ENCODE results near the gene NELFA.

NELFA gene

GRCh38 chr4:1978741-1979476 is 29.9 kb downstream of the NELFA start:
- H3K27ac ChIP-seq (replicated peaks; ENCODE audit: low read length): no peak overlapping the region

GRCh38 chr4:1978226-1978625 is 30.5 kb downstream of the NELFA start:
- no peaks in the 10 kb centered on the region for H3K4me1 ChIP-seq (ENCODE audit: control insufficient read depth in 2 of 2, insufficient read depth in 1 of 2, low read depth in 1 of 2, low read length in 2 of 2)
- H3K4me3 ChIP-seq (ENCODE audit: low read length in 2 of 2): no peak overlapping the region
- H3K9me3 ChIP-seq (replicated peaks in 1 of 2; ENCODE audit: control insufficient read depth in 2 of 2, insufficient read depth in 1 of 2, low read depth in 1 of 2, low read length in 2 of 2): no peaks in the 10 kb centered on the region
- peaks cover 71 to 100% of the 10 kb centered on the region in 2 donors for H3K36me3 ChIP-seq (replicated peaks in 1 of 2; ENCODE audit: control insufficient read depth in 2 of 2, insufficient read depth in 2 of 2, low read length in 2 of 2)
- H2AFZ ChIP-seq (ENCODE audit: low read length): no peak overlapping the region
- no peak overlapping the region for H2BK12ac ChIP-seq (ENCODE audit: low read length)
- H2BK15ac ChIP-seq (ENCODE audit: low read length): no peak overlapping the region
- no CpG with 5 or more reads among the region's 13 CpGs for WGBS, 2 donors (ENCODE audit: extremely low coverage in 2 of 2, insufficient read length in 2 of 2, insufficient replicate concordance in 1 of 2)
- H2BK120ac ChIP-seq (ENCODE audit: low read depth, low read length): no peak overlapping the region
- H4K8ac ChIP-seq (ENCODE audit: low read depth, low read length): no peak overlapping the region
- H2BK5ac ChIP-seq (ENCODE audit: low read length): no peak overlapping the region
- H3K4ac ChIP-seq (ENCODE audit: low read length): no peak overlapping the region
- peaks cover 7% of the 10 kb centered on the region for H3K79me1 ChIP-seq (ENCODE audit: low read depth, low read length)
- H3K14ac ChIP-seq (ENCODE audit: low read length): peak overlapping the region; percentile 67
- H3K27ac ChIP-seq (replicated peaks; ENCODE audit: low read length): no peak overlapping the region
- no peaks in the 10 kb centered on the region for H3K27me3 ChIP-seq (ENCODE audit: control insufficient read depth in 3 of 3, insufficient read depth in 3 of 3, low read depth in 1 of 3, low read length in 3 of 3)
- no peak overlapping the region for H3K9ac ChIP-seq (ENCODE audit: low read depth, low read length, poor library complexity)
- H4K91ac ChIP-seq (ENCODE audit: low read depth, low read length, poor library complexity): no peak overlapping the region
- no peak for DNase-seq (ENCODE audit: low spot score)
- H3K18ac ChIP-seq (ENCODE audit: low read length): no peak overlapping the region
- no peak overlapping the region for H3K4me2 ChIP-seq (ENCODE audit: insufficient read depth, low read length, poor library complexity, severe bottlenecking)
- H3K23ac ChIP-seq (ENCODE audit: low read depth, low read length, poor library complexity): no peak overlapping the region
- no peak overlapping the region for H2AK5ac ChIP-seq (ENCODE audit: low read depth, low read length)

More at GRCh38 chr4:1978741-1979476, 29.9 kb downstream of the NELFA start:
- no peak overlapping the region for H3K18ac ChIP-seq (ENCODE audit: low read length)
- no peak overlapping the region for H2AK5ac ChIP-seq (ENCODE audit: low read depth, low read length)
- no CpG with 5 or more reads among the region's 45 CpGs for WGBS, 2 donors (ENCODE audit: extremely low coverage in 2 of 2, insufficient read length in 2 of 2, insufficient replicate concordance in 1 of 2)
- H3K4ac ChIP-seq (ENCODE audit: low read length): no peak overlapping the region
- H4K91ac ChIP-seq (ENCODE audit: low read depth, low read length, poor library complexity): no peak overlapping the region
- no peak for DNase-seq (ENCODE audit: low spot score)
- no peak overlapping the region for H2BK15ac ChIP-seq (ENCODE audit: low read length)
- no peak overlapping the region for H2BK12ac ChIP-seq (ENCODE audit: low read length)
- no peak overlapping the region for H2BK120ac ChIP-seq (ENCODE audit: low read depth, low read length)
- H3K9ac ChIP-seq (ENCODE audit: low read depth, low read length, poor library complexity): no peak overlapping the region
- H3K14ac ChIP-seq (ENCODE audit: low read length): no peak overlapping the region
- H4K8ac ChIP-seq (ENCODE audit: low read depth, low read length): no peak overlapping the region
- no peak overlapping the region for H3K4me3 ChIP-seq (ENCODE audit: low read length in 2 of 2)
- H2AFZ ChIP-seq (ENCODE audit: low read length): no peak overlapping the region
- peaks cover 7% of the 10 kb centered on the region for H3K79me1 ChIP-seq (ENCODE audit: low read depth, low read length)
- H2BK5ac ChIP-seq (ENCODE audit: low read length): no peak overlapping the region
- H3K23ac ChIP-seq (ENCODE audit: low read depth, low read length, poor library complexity): no peak overlapping the region
- H3K4me1 ChIP-seq (ENCODE audit: control insufficient read depth in 2 of 2, insufficient read depth in 1 of 2, low read depth in 1 of 2, low read length in 2 of 2): no peaks in the 10 kb centered on the region
- H3K36me3 ChIP-seq (replicated peaks in 1 of 2; ENCODE audit: control insufficient read depth in 2 of 2, insufficient read depth in 2 of 2, low read length in 2 of 2): peaks cover 70 to 100% of the 10 kb centered on the region in 2 donors
- no peaks in the 10 kb centered on the region for H3K27me3 ChIP-seq (ENCODE audit: control insufficient read depth in 3 of 3, insufficient read depth in 3 of 3, low read depth in 1 of 3, low read length in 3 of 3)
- no peak overlapping the region for H3K4me2 ChIP-seq (ENCODE audit: insufficient read depth, low read length, poor library complexity, severe bottlenecking)
- H3K9me3 ChIP-seq (replicated peaks in 1 of 2; ENCODE audit: control insufficient read depth in 2 of 2, insufficient read depth in 1 of 2, low read depth in 1 of 2, low read length in 2 of 2): no peaks in the 10 kb centered on the region

GRCh38 chr4:1976416-1977352 is 32.1 kb downstream of the NELFA start:
- no peak overlapping the region for H4K91ac ChIP-seq (ENCODE audit: low read depth, low read length, poor library complexity)
- H3K9ac ChIP-seq (ENCODE audit: low read depth, low read length, poor library complexity): no peak overlapping the region
- H3K23ac ChIP-seq (ENCODE audit: low read depth, low read length, poor library complexity): no peak overlapping the region
- no peak overlapping the region for H2AK5ac ChIP-seq (ENCODE audit: low read depth, low read length)
- no peak overlapping the region for H2BK120ac ChIP-seq (ENCODE audit: low read depth, low read length)
- H3K9me3 ChIP-seq (replicated peaks in 1 of 2; ENCODE audit: control insufficient read depth in 2 of 2, insufficient read depth in 1 of 2, low read depth in 1 of 2, low read length in 2 of 2): no peaks in the 10 kb centered on the region
- no peak overlapping the region for H3K27ac ChIP-seq (replicated peaks; ENCODE audit: low read length)
- H3K36me3 ChIP-seq (replicated peaks in 1 of 2; ENCODE audit: control insufficient read depth in 2 of 2, insufficient read depth in 2 of 2, low read length in 2 of 2): peaks cover 74 to 100% of the 10 kb centered on the region in 2 donors
- no peak overlapping the region for H2AFZ ChIP-seq (ENCODE audit: low read length)
- no peak overlapping the region for H3K18ac ChIP-seq (ENCODE audit: low read length)
- H2BK15ac ChIP-seq (ENCODE audit: low read length): no peak overlapping the region
- no peak overlapping the region for H4K8ac ChIP-seq (ENCODE audit: low read depth, low read length)
- no peak overlapping the region for H3K14ac ChIP-seq (ENCODE audit: low read length)
- no peak overlapping the region for H3K4ac ChIP-seq (ENCODE audit: low read length)
- no peak overlapping the region for H3K4me2 ChIP-seq (ENCODE audit: insufficient read depth, low read length, poor library complexity, severe bottlenecking)
- H3K27me3 ChIP-seq (ENCODE audit: control insufficient read depth in 3 of 3, insufficient read depth in 3 of 3, low read depth in 1 of 3, low read length in 3 of 3): no peaks in the 10 kb centered on the region
- no peak overlapping the region for H3K4me3 ChIP-seq (ENCODE audit: low read length in 2 of 2)
- DNase-seq (ENCODE audit: low spot score): no peak
- peaks cover 5% of the 10 kb centered on the region for H3K79me1 ChIP-seq (ENCODE audit: low read depth, low read length)
- H2BK12ac ChIP-seq (ENCODE audit: low read length): no peak overlapping the region
- H2BK5ac ChIP-seq (ENCODE audit: low read length): no peak overlapping the region
- WGBS, 2 donors (ENCODE audit: extremely low coverage in 2 of 2, insufficient read length in 2 of 2, insufficient replicate concordance in 1 of 2): no CpG with 5 or more reads among the region's 35 CpGs
- H3K4me1 ChIP-seq (ENCODE audit: control insufficient read depth in 2 of 2, insufficient read depth in 1 of 2, low read depth in 1 of 2, low read length in 2 of 2): no peaks in the 10 kb centered on the region

GRCh38 chr4:1975880-1976279 is 32.9 kb downstream of the NELFA start:
- no peak overlapping the region for H3K27ac ChIP-seq (replicated peaks; ENCODE audit: low read length)
- WGBS, 2 donors (ENCODE audit: extremely low coverage in 2 of 2, insufficient read length in 2 of 2, insufficient replicate concordance in 1 of 2): no CpG with 5 or more reads among the region's 11 CpGs
- no peak overlapping the region for H2AFZ ChIP-seq (ENCODE audit: low read length)
- H2BK5ac ChIP-seq (ENCODE audit: low read length): no peak overlapping the region
- no peak overlapping the region for H3K4me2 ChIP-seq (ENCODE audit: insufficient read depth, low read length, poor library complexity, severe bottlenecking)
- peaks cover 5% of the 10 kb centered on the region for H3K79me1 ChIP-seq (ENCODE audit: low read depth, low read length)
- H3K14ac ChIP-seq (ENCODE audit: low read length): no peak overlapping the region
- H3K9ac ChIP-seq (ENCODE audit: low read depth, low read length, poor library complexity): no peak overlapping the region
- no peak for DNase-seq (ENCODE audit: low spot score)
- no peaks in the 10 kb centered on the region for H3K9me3 ChIP-seq (replicated peaks in 1 of 2; ENCODE audit: control insufficient read depth in 2 of 2, insufficient read depth in 1 of 2, low read depth in 1 of 2, low read length in 2 of 2)
- H3K4ac ChIP-seq (ENCODE audit: low read length): no peak overlapping the region
- no peak overlapping the region for H3K4me3 ChIP-seq (ENCODE audit: low read length in 2 of 2)
- no peaks in the 10 kb centered on the region for H3K27me3 ChIP-seq (ENCODE audit: control insufficient read depth in 3 of 3, insufficient read depth in 3 of 3, low read depth in 1 of 3, low read length in 3 of 3)
- H3K23ac ChIP-seq (ENCODE audit: low read depth, low read length, poor library complexity): peak overlapping the region; percentile 65
- H2BK15ac ChIP-seq (ENCODE audit: low read length): no peak overlapping the region
- no peak overlapping the region for H2BK120ac ChIP-seq (ENCODE audit: low read depth, low read length)
- no peaks in the 10 kb centered on the region for H3K4me1 ChIP-seq (ENCODE audit: control insufficient read depth in 2 of 2, insufficient read depth in 1 of 2, low read depth in 1 of 2, low read length in 2 of 2)
- no peak overlapping the region for H4K91ac ChIP-seq (ENCODE audit: low read depth, low read length, poor library complexity)
- H4K8ac ChIP-seq (ENCODE audit: low read depth, low read length): no peak overlapping the region
- H2AK5ac ChIP-seq (ENCODE audit: low read depth, low read length): no peak overlapping the region
- peaks cover 74 to 100% of the 10 kb centered on the region in 2 donors for H3K36me3 ChIP-seq (replicated peaks in 1 of 2; ENCODE audit: control insufficient read depth in 2 of 2, insufficient read depth in 2 of 2, low read length in 2 of 2)
- H2BK12ac ChIP-seq (ENCODE audit: low read length): no peak overlapping the region
- H3K18ac ChIP-seq (ENCODE audit: low read length): no peak overlapping the region
